ENCODE data around the gene CLDN20.

GRCh38 chr6:155232848-155233247 lies 31.0 kb upstream of the CLDN20 start:
- TF ChIP-seq, protein P1, sequence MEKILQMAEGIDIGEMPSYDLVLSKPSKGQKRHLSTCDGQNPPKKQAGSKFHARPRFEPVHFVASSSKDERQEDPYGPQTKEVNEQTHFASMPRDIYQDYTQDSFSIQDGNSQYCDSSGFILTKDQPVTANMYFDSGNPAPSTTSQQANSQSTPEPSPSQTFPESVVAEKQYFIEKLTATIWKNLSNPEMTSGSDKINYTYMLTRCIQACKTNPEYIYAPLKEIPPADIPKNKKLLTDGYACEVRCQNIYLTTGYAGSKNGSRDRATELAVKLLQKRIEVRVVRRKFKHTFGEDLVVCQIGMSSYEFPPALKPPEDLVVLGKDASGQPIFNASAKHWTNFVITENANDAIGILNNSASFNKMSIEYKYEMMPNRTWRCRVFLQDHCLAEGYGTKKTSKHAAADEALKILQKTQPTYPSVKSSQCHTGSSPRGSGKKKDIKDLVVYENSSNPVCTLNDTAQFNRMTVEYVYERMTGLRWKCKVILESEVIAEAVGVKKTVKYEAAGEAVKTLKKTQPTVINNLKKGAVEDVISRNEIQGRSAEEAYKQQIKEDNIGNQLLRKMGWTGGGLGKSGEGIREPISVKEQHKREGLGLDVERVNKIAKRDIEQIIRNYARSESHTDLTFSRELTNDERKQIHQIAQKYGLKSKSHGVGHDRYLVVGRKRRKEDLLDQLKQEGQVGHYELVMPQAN (conservative IDR thresholded peaks at IDR 0.05): no peak
- TF ChIP-seq, protein P2, sequence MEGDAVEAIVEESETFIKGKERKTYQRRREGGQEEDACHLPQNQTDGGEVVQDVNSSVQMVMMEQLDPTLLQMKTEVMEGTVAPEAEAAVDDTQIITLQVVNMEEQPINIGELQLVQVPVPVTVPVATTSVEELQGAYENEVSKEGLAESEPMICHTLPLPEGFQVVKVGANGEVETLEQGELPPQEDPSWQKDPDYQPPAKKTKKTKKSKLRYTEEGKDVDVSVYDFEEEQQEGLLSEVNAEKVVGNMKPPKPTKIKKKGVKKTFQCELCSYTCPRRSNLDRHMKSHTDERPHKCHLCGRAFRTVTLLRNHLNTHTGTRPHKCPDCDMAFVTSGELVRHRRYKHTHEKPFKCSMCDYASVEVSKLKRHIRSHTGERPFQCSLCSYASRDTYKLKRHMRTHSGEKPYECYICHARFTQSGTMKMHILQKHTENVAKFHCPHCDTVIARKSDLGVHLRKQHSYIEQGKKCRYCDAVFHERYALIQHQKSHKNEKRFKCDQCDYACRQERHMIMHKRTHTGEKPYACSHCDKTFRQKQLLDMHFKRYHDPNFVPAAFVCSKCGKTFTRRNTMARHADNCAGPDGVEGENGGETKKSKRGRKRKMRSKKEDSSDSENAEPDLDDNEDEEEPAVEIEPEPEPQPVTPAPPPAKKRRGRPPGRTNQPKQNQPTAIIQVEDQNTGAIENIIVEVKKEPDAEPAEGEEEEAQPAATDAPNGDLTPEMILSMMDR (IDR thresholded peaks at IDR 0.05 in 2 of 3, conservative IDR thresholded peaks at IDR 0.05 in 1 of 3; ENCODE audit: control insufficient read depth in 2 of 3, extremely low read depth in 1 of 3, insufficient read depth in 1 of 3, low read depth in 3 of 3, low read length in 3 of 3): no peak
- TF ChIP-seq REST (IDR thresholded peaks at IDR 0.05; ENCODE audit: low read depth, low read length) (no peak), POLR2A (IDR thresholded peaks at IDR 0.05; ENCODE audit: low read depth, low read length) (no peak), MTA2 (IDR thresholded peaks at IDR 0.05; ENCODE audit: low read depth) (no peak), CBX3 (IDR thresholded peaks at IDR 0.05; ENCODE audit: borderline replicate concordance, low read depth) (no peak), POLR2AphosphoS2 (IDR thresholded peaks at IDR 0.05; ENCODE audit: low read depth, low read length) (no peak), CHD4 (IDR thresholded peaks at IDR 0.05) (no peak), CBFB (IDR thresholded peaks at IDR 0.05; ENCODE audit: low read depth) (no peak), TAF1 (IDR thresholded peaks at IDR 0.05; ENCODE audit: borderline replicate concordance, low read depth, low read length) (no peak), POLR2AphosphoS5 (IDR thresholded peaks at IDR 0.05; ENCODE audit: low read length) (no peak), SPI1 (IDR thresholded peaks at IDR 0.05; ENCODE audit: borderline replicate concordance, insufficient read depth, low read depth, low read length) (no peak), NRF1 (conservative IDR thresholded peaks at IDR 0.05; ENCODE audit: low read depth, low read length) (no peak)

Data from GM12878 (cell line).